H1 (cell line): ENCODE data around the gene BICD1. TPM values are rescaled to one million over a fixed set of nuclear protein-coding genes. Genes with fewer than 3 reads are reported as not detected.

ENCODE experiments used
- CTCF ChIA-PET: fragments of 300-600 bp; sonication (Branson Sonifier 250); formaldehyde crosslinking; loops from one replicate; lab custom pipeline; 2021; ENCODE audit not compliant: partially characterized antibody; lab: Charles Lee
- POLR2A ChIA-PET: fragments of 300-600 bp; sonication (Branson Sonifier 250); formaldehyde crosslinking; loops from one replicate; lab custom pipeline; 2021; ENCODE audit warnings: inconsistent platforms; ENCODE audit not compliant: partially characterized antibody; lab: Charles Lee
- DNase-seq, 2 experiments: peaks; one replicate each; pipeline versions ENCODE4 v3.0.0 to v3.0.0-alpha.2; 2010 to 2022; ENCODE audit warnings: low spot score in 2 of 2, low read depth in 1 of 2, mixed read lengths in 1 of 2
- FAIRE-seq: peaks from 2 replicates; lab custom pipeline; 2011; peaks lifted over from hg19 to GRCh38; lab: Jason Lieb, UNC
- H2AFZ ChIP-seq: 2 replicates; pipeline ENCODE4 v1.8.1; 2012; ENCODE audit warnings: low read length, inconsistent platforms
- H2AK5ac ChIP-seq: 2 replicates; pipeline ENCODE4 v1.6.1; 2013; ENCODE audit warnings: low read depth, low read length
- H2BK120ac ChIP-seq: replicated peaks from 2 replicates; pipeline ENCODE3; 2013; ENCODE audit warnings: low read depth, low read length, inconsistent platforms
- H2BK12ac ChIP-seq: 2 replicates; pipeline ENCODE4 v1.6.1; 2013; ENCODE audit warnings: low read depth, low read length
- H2BK15ac ChIP-seq: 2 replicates; pipeline ENCODE4 v1.6.1; 2013; ENCODE audit warnings: low read length
- H2BK20ac ChIP-seq: 2 replicates; pipeline ENCODE4 v1.6.1; 2013; ENCODE audit warnings: low read length
- H2BK5ac ChIP-seq: 2 replicates; pipeline ENCODE4 v1.6.1; 2013; ENCODE audit warnings: low read depth, low read length
- H3K14ac ChIP-seq: 2 replicates; pipeline ENCODE4 v1.6.1; 2013; ENCODE audit warnings: inconsistent platforms; ENCODE audit not compliant: insufficient read length
- H3K18ac ChIP-seq: 2 replicates; pipeline ENCODE4 v1.6.1; 2013; ENCODE audit warnings: low read length; ENCODE audit errors: extremely low read depth
- H3K23ac ChIP-seq: 2 replicates; pipeline ENCODE4 v1.6.1; 2013; ENCODE audit warnings: inconsistent platforms; ENCODE audit not compliant: insufficient read length
- H3K23me2 ChIP-seq: 2 replicates; pipeline ENCODE4 v1.6.1; 2013; ENCODE audit warnings: low read depth, low read length
- H3K27ac ChIP-seq: 2 replicates; pipeline ENCODE4 v1.6.1; 2011; ENCODE audit warnings: low read depth, low read length, inconsistent platforms
- H3K27me3 ChIP-seq, 4 experiments: replicated peaks in 1 of 4; 1 replicate in 1 of 4; 2 replicates in 3 of 4; pipeline versions ENCODE4 v1.6.1 to v1.8.1; 2011 to 2013; ENCODE audit warnings: low read length in 3 of 4, mild to moderate bottlenecking in 3 of 4, inconsistent platforms in 2 of 4, mixed read lengths in 2 of 4, moderate library complexity in 1 of 4; ENCODE audit not compliant: control insufficient read depth in 3 of 4, insufficient read depth in 3 of 4; ENCODE audit errors: extremely low read depth in 1 of 4
- H3K36me3 ChIP-seq, 4 experiments: 2 replicates each; pipeline versions ENCODE4 v1.6.1 to v1.8.1; 2011 to 2013; ENCODE audit warnings: mild to moderate bottlenecking in 4 of 4, low read length in 3 of 4, moderate library complexity in 2 of 4, control low read depth in 1 of 4, inconsistent platforms in 1 of 4; ENCODE audit not compliant: insufficient read depth in 4 of 4, control insufficient read depth in 2 of 4
- H3K4ac ChIP-seq: replicated peaks from 2 replicates; pipeline ENCODE3; 2013; ENCODE audit warnings: low read length, low read depth, mixed read lengths, inconsistent platforms; ENCODE audit not compliant: insufficient read length
- H3K4me1 ChIP-seq, 4 experiments: replicated peaks in 1 of 4; 1 replicate in 1 of 4; 2 replicates in 3 of 4; pipeline versions ENCODE4 v1.6.1 to v1.8.1; 2011 to 2013; ENCODE audit warnings: low read length in 3 of 4, inconsistent platforms in 2 of 4, mixed read lengths in 1 of 4; ENCODE audit not compliant: insufficient read depth in 4 of 4, control insufficient read depth in 3 of 4
- H3K4me2 ChIP-seq, 2 experiments: 2 replicates each; pipeline versions ENCODE4 v1.6.1 to v1.8.1; 2011 to 2013; ENCODE audit warnings: low read depth in 2 of 2, low read length in 2 of 2, control low read depth in 1 of 2, inconsistent platforms in 1 of 2, mild to moderate bottlenecking in 1 of 2; ENCODE audit not compliant: insufficient read depth in 1 of 2
- H3K4me3 ChIP-seq, 4 experiments: fragments of 200-600, 300-600 bp in 1 of 4; sonication (generic), shearing (Covaris generic), sonication (Bioruptor Twin) in 1 of 4; 2 replicates each; pipeline versions ENCODE4 v1.5.1 to v1.8.1; 2011 to 2016; ENCODE audit warnings: low read length in 4 of 4, low read depth in 3 of 4, control low read depth in 2 of 4, inconsistent platforms in 2 of 4, mild to moderate bottlenecking in 2 of 4, mixed read lengths in 1 of 4, moderate library complexity in 1 of 4; ENCODE audit not compliant: insufficient read depth in 2 of 4; ENCODE audit errors: extremely low read depth in 1 of 4
- H3K56ac ChIP-seq: replicated peaks from 2 replicates; pipeline ENCODE3; 2013; ENCODE audit warnings: low read depth, mild to moderate bottlenecking, mixed read lengths, low read length, inconsistent platforms; ENCODE audit not compliant: insufficient read length
- H3K79me1 ChIP-seq: 2 replicates; pipeline ENCODE4 v1.6.1; 2013; ENCODE audit warnings: low read depth, low read length, control low read depth
- H3K79me2 ChIP-seq, 2 experiments: 2 replicates each; pipeline versions ENCODE4 v1.6.1 to v1.8.1; 2012 to 2013; ENCODE audit warnings: low read length in 2 of 2, mild to moderate bottlenecking in 2 of 2, inconsistent platforms in 1 of 2; ENCODE audit not compliant: insufficient read depth in 2 of 2, control insufficient read depth in 1 of 2
- H3K9ac ChIP-seq, 4 experiments: replicated peaks in 1 of 4; 1 replicate in 1 of 4; 2 replicates in 3 of 4; pipeline versions ENCODE4 v1.6.1 to v1.8.1; 2011 to 2013; ENCODE audit warnings: low read depth in 3 of 4, low read length in 3 of 4, control low read depth in 2 of 4, mild to moderate bottlenecking in 2 of 4, moderate library complexity in 2 of 4, inconsistent platforms in 1 of 4; ENCODE audit errors: extremely low read depth in 1 of 4
- H3K9me3 ChIP-seq, 2 experiments: 2 replicates each; pipeline versions ENCODE4 v1.6.1 to v1.8.1; 2012 to 2013; ENCODE audit warnings: mild to moderate bottlenecking in 2 of 2, moderate library complexity in 2 of 2, control low read depth in 1 of 2, inconsistent platforms in 1 of 2, low read depth in 1 of 2, low read length in 1 of 2, mixed read lengths in 1 of 2; ENCODE audit not compliant: insufficient read depth in 2 of 2
- H4K20me1 ChIP-seq, 2 experiments: replicated peaks in 1 of 2; 2 replicates each; pipeline versions ENCODE3 to v1.8.1; 2011 to 2013; ENCODE audit warnings: inconsistent platforms in 2 of 2, low read length in 2 of 2, mild to moderate bottlenecking in 1 of 2; ENCODE audit not compliant: insufficient read depth in 2 of 2, control insufficient read depth in 1 of 2
- H4K5ac ChIP-seq: 2 replicates; pipeline ENCODE4 v1.6.1; 2013; ENCODE audit warnings: low read length, low read depth, mixed read lengths, inconsistent platforms; ENCODE audit not compliant: insufficient read length
- H4K8ac ChIP-seq: 2 replicates; pipeline ENCODE4 v1.8.0; 2013; ENCODE audit warnings: mild to moderate bottlenecking, moderate library complexity, low read length, inconsistent platforms; ENCODE audit not compliant: insufficient read depth; ENCODE audit errors: extremely low read depth
- H4K91ac ChIP-seq: replicated peaks from 2 replicates; pipeline ENCODE3; 2013; ENCODE audit warnings: low read length, mixed read lengths, inconsistent platforms; ENCODE audit not compliant: insufficient read length
- ASH2L ChIP-seq: fragments of 200-600, 300-600 bp; sonication (generic); IDR thresholded peaks from one replicate; pipeline ENCODE4 v1.7.1; 2017; ENCODE audit warnings: low read length
- E2F6 ChIP-seq: IDR thresholded peaks from 2 replicates; pipeline ENCODE4 v1.6.1; 2012; ENCODE audit warnings: inconsistent platforms
- EP300 ChIP-seq, 2 experiments: IDR thresholded peaks; 1 replicate in 1 of 2; 2 replicates in 1 of 2; pipeline ENCODE4 v1.6.1; 2011 to 2012; ENCODE audit warnings: low read depth in 2 of 2, low read length in 2 of 2, mild to moderate bottlenecking in 2 of 2, borderline replicate concordance in 1 of 2, inconsistent platforms in 1 of 2, moderate library complexity in 1 of 2
- EZH2 ChIP-seq: fragments of 200-600 bp; sonication (generic); IDR thresholded peaks from 2 replicates; pipeline ENCODE4 v1.7.1; 2012; ENCODE audit warnings: low read depth, mild to moderate bottlenecking, moderate library complexity, low read length, inconsistent platforms; ENCODE audit not compliant: severe bottlenecking
- JUN ChIP-seq: IDR thresholded peaks from 2 replicates; pipeline ENCODE4 v1.6.1; 2011; ENCODE audit warnings: low read depth, mild to moderate bottlenecking, improper control_type of control experiment, low read length
- KDM5A ChIP-seq: fragments of 200-600 bp; IDR thresholded peaks from 2 replicates; pipeline ENCODE4 v1.7.1; 2012; ENCODE audit warnings: mild to moderate bottlenecking, low read length, inconsistent platforms, mixed read lengths
- NANOG ChIP-seq: IDR thresholded peaks from 2 replicates; pipeline ENCODE4 v1.6.1; 2011; ENCODE audit warnings: low read length, low read depth, mild to moderate bottlenecking, inconsistent platforms; ENCODE audit not compliant: insufficient read depth, poor library complexity, severe bottlenecking
- POLR2A ChIP-seq, 2 experiments: IDR thresholded peaks; 1 replicate in 1 of 2; 2 replicates in 1 of 2; pipeline ENCODE4 v1.6.1; 2011; ENCODE audit warnings: low read depth in 2 of 2, low read length in 2 of 2, mild to moderate bottlenecking in 2 of 2; ENCODE audit errors: control extremely low read depth in 1 of 2
- RNF2 ChIP-seq: fragments of 200-900, 300-1000 bp; sonication (generic); IDR thresholded peaks from 2 replicates; pipeline ENCODE4 v1.7.1; 2016; ENCODE audit warnings: borderline replicate concordance, low read depth, mild to moderate bottlenecking, antibody characterized with exemption, low read length; ENCODE audit not compliant: poor library complexity, severe bottlenecking; ENCODE audit errors: missing control alignments
- RXRA ChIP-seq: IDR thresholded peaks from 2 replicates; pipeline ENCODE4 v1.6.1; 2011; ENCODE audit warnings: low read depth, mild to moderate bottlenecking, low read length, moderate library complexity; ENCODE audit not compliant: insufficient read depth
- SAP30 ChIP-seq: fragments of 300-600 bp; sonication (generic); IDR thresholded peaks from 2 replicates; pipeline ENCODE4 v1.7.1; 2012; ENCODE audit warnings: low read length, moderate library complexity, mild to moderate bottlenecking, inconsistent platforms; ENCODE audit not compliant: insufficient read depth, insufficient replicate concordance
- TBP ChIP-seq: IDR thresholded peaks from 2 replicates; pipeline ENCODE4 v1.6.1; 2011; ENCODE audit warnings: low read depth, low read length, improper control_type of control experiment
- WGBS, 2 experiments: shearing (Covaris generic) in 1 of 2; methylation state at CpG; one replicate each; pipeline versions ENCODE4 v1.1.6 to v1.1.7; 2013 to 2015; ENCODE audit warnings: low lambda C conversion rate in 2 of 2, mixed read lengths in 2 of 2, inconsistent platforms in 1 of 2, low coverage in 1 of 2, missing lambda C conversion rate in 1 of 2; ENCODE audit not compliant: insufficient replicate concordance in 2 of 2, insufficient coverage in 1 of 2, insufficient read length in 1 of 2; ENCODE audit errors: extremely low coverage in 1 of 2, missing lambda C conversion rate in 1 of 2; 5-methylcytosine and 5-hydroxymethylcytosine counted together
- polyA plus RNA-seq, 7 experiments: library from polyadenylated mRNA; depleted of rRNA in 3 of 7; stranded (reverse) in 5 of 7; unstranded in 2 of 7; fragments of >200 nt in 5 of 7; fragments of 200-250 nt in 2 of 7; gene quantifications; 1 replicate in 5 of 7; 2 replicates in 1 of 7; 4 replicates in 1 of 7; pipeline versions ENCODE4 v1.2.1 to v1.2.3, GENCODE V29; 2011 to 2013; ENCODE audit warnings: missing spikeins in 2 of 7, mixed read lengths in 2 of 7
- total RNA-seq: library from RNA; stranded (reverse); fragmentation: NEBNext Ultra II Directional; extraction: Animal tissue kit (Norgen Biotek cat#: 25700); gene quantifications from 2 replicates; pipeline ENCODE4 v1.2.1, GENCODE V29; 2021

The BICD1 gene
- total and polyA plus RNA-seq, 2 of the 8 experiments (the other 6 are each of a cell fraction or from before 2014, with no cell fraction given): 34.1 to 58.4 TPM

DNA sequence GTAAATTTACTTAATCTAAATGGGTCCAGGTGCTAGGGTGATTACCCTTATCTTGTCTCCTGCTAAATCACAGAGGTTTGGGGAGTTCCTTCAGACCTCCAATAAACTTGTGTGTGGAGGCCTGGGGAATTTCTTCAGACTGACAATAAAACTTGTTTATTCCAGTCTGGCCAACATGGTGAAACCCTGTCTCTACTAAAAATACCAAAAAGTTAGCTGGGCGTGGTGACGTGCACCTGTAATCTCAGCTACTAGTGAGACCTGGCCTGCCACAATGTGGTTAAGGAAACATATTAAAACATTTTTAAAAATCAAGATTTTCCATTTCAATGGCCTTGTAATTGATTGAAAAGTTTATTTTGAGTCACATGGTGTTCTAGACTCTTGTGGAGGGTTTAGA, 165.8 kb downstream of the BICD1 start:
- no peak overlapping the region for H3K4ac ChIP-seq
- H3K79me1 ChIP-seq: no peaks in the 10 kb centered on the region
- H3K27ac ChIP-seq: no peak overlapping the region
- H2BK20ac ChIP-seq: no peak overlapping the region
- DNase-seq (no peak), FAIRE-seq (no peak)
- H4K8ac ChIP-seq: no peak overlapping the region
- H3K23ac ChIP-seq: no peak overlapping the region
- H3K14ac ChIP-seq: no peak overlapping the region
- H2AFZ ChIP-seq: no peak overlapping the region
- no peaks in the 10 kb centered on the region for H3K9me3 ChIP-seq
- no peak overlapping the region for H3K9ac ChIP-seq
- no peak overlapping the region for H2BK5ac ChIP-seq
- POLR2A ChIA-PET: interaction anchor here (0.6 kb wide), 1 partner anchor 9 kb away, joined by 3 read pairs; no protein-coding TSS in a partner anchor
- H3K23me2 ChIP-seq: no peaks in the 10 kb centered on the region
- H3K56ac ChIP-seq: no peak overlapping the region
- H2BK15ac ChIP-seq: no peak overlapping the region
- no peaks in the 10 kb centered on the region for H3K27me3 ChIP-seq
- 0 out of 4 replicates have a peak, but pooled peaks cover 0 to 6% of the 10 kb centered on the region in 2 experiments for H3K79me2 ChIP-seq
- H3K4me3 ChIP-seq: no peak overlapping the region
- no peak overlapping the region for H3K18ac ChIP-seq
- H2BK120ac ChIP-seq: no peak overlapping the region
- WGBS, 2 experiments: 91% methylated on average over 2 of the region's 2 CpGs; no CpG with 5 or more reads in 1 of the 2 experiments
- H4K20me1 ChIP-seq: no peaks in the 10 kb centered on the region
- H3K4me1 ChIP-seq: peaks cover 0 to 13% (median 1%) of the 10 kb centered on the region in 4 experiments; a peak in 3 of 7 replicates
- 0 out of 8 replicates have a peak, but pooled peaks cover 0 to 3% (median 0%) of the 10 kb centered on the region in 4 experiments for H3K36me3 ChIP-seq
- H4K91ac ChIP-seq: no peak overlapping the region
- no peak overlapping the region for H3K4me2 ChIP-seq
- no peak overlapping the region for H2AK5ac ChIP-seq
- H2BK12ac ChIP-seq: no peak overlapping the region
- H4K5ac ChIP-seq: no peak overlapping the region
- CTCF ChIA-PET: interaction anchor here (0.6 kb wide), 1 partner anchor 514 kb away, joined by 4 read pairs; no protein-coding TSS in a partner anchor
- TF ChIP-seq TBP (no peak), RNF2 (no peak), EP300 (IDR thresholded peaks at IDR 0.05; ENCODE audit: borderline replicate concordance in 1 of 2, low read depth in 2 of 2, low read length in 2 of 2) (no peak), EZH2 (no peak), KDM5A (no peak), E2F6 (no peak), NANOG (no peak), RXRA (no peak), SAP30 (no peak), POLR2A (IDR thresholded peaks at IDR 0.05; ENCODE audit: control extremely low read depth in 1 of 2, low read depth in 2 of 2, low read length in 2 of 2) (no peak), ASH2L (no peak), JUN (no peak)
